Measurements from ENCODE around the gene ARHGAP21.
A peak's percentile ranks its signal among the peaks of the same experiment; 100 is the strongest.

The ARHGAP21 gene

DNA sequence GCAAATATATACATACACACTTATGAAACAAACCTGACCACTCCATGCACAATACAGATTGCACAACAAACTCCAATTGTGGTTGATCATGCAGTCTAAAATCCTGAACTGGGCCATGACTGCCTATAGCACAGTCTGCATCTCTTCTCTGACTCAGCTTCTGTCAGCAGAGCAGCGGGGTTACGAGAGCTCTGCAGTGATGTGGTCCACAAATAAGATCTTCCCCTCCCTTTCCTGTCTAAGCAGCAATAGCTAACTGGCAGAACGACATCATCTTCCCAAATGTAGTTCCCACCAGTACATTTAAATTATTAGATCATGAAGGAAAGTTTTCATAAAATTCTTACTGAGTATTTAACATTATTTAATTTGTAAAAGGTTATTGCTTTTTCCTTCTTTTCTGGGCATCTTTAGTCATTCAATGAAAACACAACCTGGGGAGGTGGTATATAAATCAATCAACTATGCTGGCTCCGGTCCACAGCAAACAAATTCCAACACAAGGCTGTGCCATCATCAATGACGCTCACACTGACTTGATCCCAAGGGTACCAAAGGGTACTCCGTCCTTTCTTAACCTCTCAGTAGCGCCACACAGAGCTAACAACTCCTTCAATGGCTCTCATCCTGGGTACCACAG lies 17.1 kb downstream of the ARHGAP21 start:
- Histone ChIP-seq H3K4me2 (ENCODE audit: low read length) (no peak overlapping the region), H3K4ac (ENCODE audit: low read depth, low read length) (no peak overlapping the region)

DNA sequence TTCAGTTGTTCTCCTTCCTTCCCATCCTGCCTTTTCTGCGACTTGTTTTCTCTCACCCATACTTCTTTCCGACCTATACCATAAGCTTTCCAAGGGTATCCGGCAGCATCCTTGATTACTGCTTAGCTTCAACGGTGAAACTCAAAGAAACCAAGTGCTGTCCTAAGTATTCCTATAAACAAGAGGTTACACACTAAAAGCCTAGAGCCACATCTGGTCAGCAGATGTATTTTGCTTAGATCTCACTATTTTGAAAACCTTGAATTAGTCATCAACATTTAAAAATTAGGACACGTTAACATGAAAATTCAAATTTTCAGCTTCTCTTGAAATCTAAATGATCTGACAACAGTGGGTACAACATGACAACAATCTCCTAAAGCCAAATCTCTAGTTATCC lies 20.0 kb downstream of the ARHGAP21 start:
- Histone ChIP-seq H3K18ac (ENCODE audit: low read length) (no peak overlapping the region), H3K23ac (ENCODE audit: low read length) (no peak overlapping the region), H4K12ac (ENCODE audit: low read depth, low read length) (no peak overlapping the region), H3K4me3 (ENCODE audit: low read depth, low read length) (no peak overlapping the region), H3K9ac (ENCODE audit: low read length) (no peak overlapping the region), H4K8ac (ENCODE audit: low read depth, low read length) (no peak overlapping the region), H4K91ac (ENCODE audit: low read depth, low read length) (no peak overlapping the region), H3K4ac (ENCODE audit: low read depth, low read length) (peak overlapping the region; percentile 88), H3K27ac (ENCODE audit: low read depth, low read length) (no peak overlapping the region), H3K36me3 (ENCODE audit: control insufficient read depth in 1 of 2, insufficient read depth in 2 of 2, low read length in 2 of 2) (peaks cover 0 to 3% of the 10 kb centered on the region in 2 experiments), H2BK120ac (ENCODE audit: insufficient read depth, low read length, poor library complexity) (no peak overlapping the region), H3K79me2 (ENCODE audit: control insufficient read depth, insufficient read depth, low read length, poor library complexity) (peaks cover 13% of the 10 kb centered on the region), H2AFZ (ENCODE audit: insufficient read depth, low read length, poor library complexity) (no peak overlapping the region), H2BK12ac (ENCODE audit: low read length) (no peak overlapping the region), H2BK5ac (ENCODE audit: low read depth, low read length, poor library complexity) (no peak overlapping the region), H3K27me3 (ENCODE audit: insufficient read depth, low read length) (no peaks in the 10 kb centered on the region), H3K4me2 (ENCODE audit: low read length) (no peak overlapping the region), H2AK5ac (ENCODE audit: low read length) (no peak overlapping the region), H3K14ac (ENCODE audit: low read length) (no peak overlapping the region), H3K4me1 (ENCODE audit: control insufficient read depth in 1 of 2, insufficient read depth in 2 of 2, low read length in 2 of 2) (peaks cover 11 to 13% of the 10 kb centered on the region in 2 experiments), H3K79me1 (ENCODE audit: low read length) (peaks cover 4% of the 10 kb centered on the region), H3K9me3 (ENCODE audit: insufficient read depth, low read depth, low read length) (peaks cover 2% of the 10 kb centered on the region)
- no peak for DNase-seq
- no CpG with 5 or more reads among the region's 5 CpGs for WGBS (ENCODE audit: extremely low coverage, insufficient coverage, insufficient read length)

More for the DNA sequence above, 17.1 kb downstream of the ARHGAP21 start:
- Histone ChIP-seq H3K14ac (ENCODE audit: low read length) (no peak overlapping the region), H3K79me2 (ENCODE audit: control insufficient read depth, insufficient read depth, low read length, poor library complexity) (peaks cover 7% of the 10 kb centered on the region), H3K18ac (ENCODE audit: low read length) (no peak overlapping the region), H3K9ac (ENCODE audit: low read length) (no peak overlapping the region), H3K4me3 (ENCODE audit: low read depth, low read length) (no peak overlapping the region), H3K23ac (ENCODE audit: low read length) (no peak overlapping the region), H2AFZ (ENCODE audit: insufficient read depth, low read length, poor library complexity) (no peak overlapping the region), H3K27ac (ENCODE audit: low read depth, low read length) (no peak overlapping the region), H4K8ac (ENCODE audit: low read depth, low read length) (no peak overlapping the region), H3K79me1 (ENCODE audit: low read length) (peaks cover 1% of the 10 kb centered on the region), H4K12ac (ENCODE audit: low read depth, low read length) (no peak overlapping the region), H3K27me3 (ENCODE audit: insufficient read depth, low read length) (no peaks in the 10 kb centered on the region), H3K4me1 (ENCODE audit: control insufficient read depth in 1 of 2, insufficient read depth in 2 of 2, low read length in 2 of 2) (peaks cover 2% of the 10 kb centered on the region in 2 experiments), H2BK12ac (ENCODE audit: low read length) (no peak overlapping the region), H2BK5ac (ENCODE audit: low read depth, low read length, poor library complexity) (no peak overlapping the region), H2AK5ac (ENCODE audit: low read length) (no peak overlapping the region), H4K91ac (ENCODE audit: low read depth, low read length) (no peak overlapping the region), H3K36me3 (ENCODE audit: control insufficient read depth in 1 of 2, insufficient read depth in 2 of 2, low read length in 2 of 2) (no peaks in the 10 kb centered on the region), H3K9me3 (ENCODE audit: insufficient read depth, low read depth, low read length) (no peaks in the 10 kb centered on the region), H2BK120ac (ENCODE audit: insufficient read depth, low read length, poor library complexity) (no peak overlapping the region)
- no CpG with 5 or more reads among the region's 7 CpGs for WGBS (ENCODE audit: extremely low coverage, insufficient coverage, insufficient read length)
- peak; percentile 34 to 44 for DNase-seq

GRCh38 chr10:24701447-24701846 lies 22.2 kb downstream of the ARHGAP21 start:
- no peak overlapping the region for H3K23ac ChIP-seq (ENCODE audit: low read length)
- H3K4me3 ChIP-seq (ENCODE audit: low read depth, low read length), result no peak overlapping the region
- H3K36me3 ChIP-seq (ENCODE audit: control insufficient read depth in 1 of 2, insufficient read depth in 2 of 2, low read length in 2 of 2), result peaks cover 0 to 3% of the 10 kb centered on the region in 2 experiments
- no peak overlapping the region for H3K14ac ChIP-seq (ENCODE audit: low read length)
- H2AFZ ChIP-seq (ENCODE audit: insufficient read depth, low read length, poor library complexity), result no peak overlapping the region
- peak overlapping the region; percentile 86 for H3K4ac ChIP-seq (ENCODE audit: low read depth, low read length)
- H4K8ac ChIP-seq (ENCODE audit: low read depth, low read length), result no peak overlapping the region
- no peak overlapping the region for H2BK120ac ChIP-seq (ENCODE audit: insufficient read depth, low read length, poor library complexity)
- H4K12ac ChIP-seq (ENCODE audit: low read depth, low read length), result no peak overlapping the region
- H3K79me2 ChIP-seq (ENCODE audit: control insufficient read depth, insufficient read depth, low read length, poor library complexity), result peaks cover 13% of the 10 kb centered on the region
- no peak overlapping the region for H2BK12ac ChIP-seq (ENCODE audit: low read length)
- H3K9me3 ChIP-seq (ENCODE audit: insufficient read depth, low read depth, low read length), result peaks cover 2% of the 10 kb centered on the region
- no peak overlapping the region for H3K18ac ChIP-seq (ENCODE audit: low read length)
- no peak overlapping the region for H3K4me2 ChIP-seq (ENCODE audit: low read length)
- no peak overlapping the region for H3K27ac ChIP-seq (ENCODE audit: low read depth, low read length)
- no CpG with 5 or more reads among the region's 3 CpGs for WGBS (ENCODE audit: extremely low coverage, insufficient coverage, insufficient read length)
- peaks cover 10 to 15% of the 10 kb centered on the region in 2 experiments for H3K4me1 ChIP-seq (ENCODE audit: control insufficient read depth in 1 of 2, insufficient read depth in 2 of 2, low read length in 2 of 2)
- peaks cover 4% of the 10 kb centered on the region for H3K79me1 ChIP-seq (ENCODE audit: low read length)
- DNase-seq, result peak in 1 of 2 donors; percentile 14
- no peaks in the 10 kb centered on the region for H3K27me3 ChIP-seq (ENCODE audit: insufficient read depth, low read length)
- H2AK5ac ChIP-seq (ENCODE audit: low read length), result no peak overlapping the region
- no peak overlapping the region for H2BK5ac ChIP-seq (ENCODE audit: low read depth, low read length, poor library complexity)
- no peak overlapping the region for H4K91ac ChIP-seq (ENCODE audit: low read depth, low read length)
- H3K9ac ChIP-seq (ENCODE audit: low read length), result no peak overlapping the region

DNA sequence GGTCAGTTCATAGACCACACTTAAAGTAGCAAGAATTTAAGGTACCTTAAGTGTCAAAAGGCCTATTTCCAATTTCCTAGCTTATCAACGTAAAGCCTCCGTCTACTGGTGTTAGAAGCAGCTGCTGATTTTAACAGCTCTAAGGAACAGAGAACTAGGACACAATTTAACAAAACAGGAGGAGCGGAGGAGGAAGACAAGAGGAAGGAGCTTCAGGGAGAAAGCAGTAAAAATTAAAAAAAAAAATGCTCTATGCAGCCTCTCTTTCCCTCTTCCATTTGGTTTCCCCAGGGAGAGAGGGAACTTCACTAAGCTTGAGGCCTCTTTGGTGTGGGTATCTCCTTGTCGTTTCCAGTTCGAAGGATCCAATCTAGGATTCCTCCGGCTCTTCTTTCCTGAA lies 22.7 kb downstream of the ARHGAP21 start:
- Histone ChIP-seq H3K14ac (ENCODE audit: low read length) (no peak overlapping the region), H3K9me3 (ENCODE audit: insufficient read depth, low read depth, low read length) (peaks cover 2% of the 10 kb centered on the region), H4K8ac (ENCODE audit: low read depth, low read length) (no peak overlapping the region), H3K18ac (ENCODE audit: low read length) (no peak overlapping the region), H3K4me2 (ENCODE audit: low read length) (no peak overlapping the region), H2AK5ac (ENCODE audit: low read length) (no peak overlapping the region), H3K9ac (ENCODE audit: low read length) (no peak overlapping the region), H4K91ac (ENCODE audit: low read depth, low read length) (no peak overlapping the region), H2BK12ac (ENCODE audit: low read length) (no peak overlapping the region), H3K27me3 (ENCODE audit: insufficient read depth, low read length) (no peaks in the 10 kb centered on the region), H2AFZ (ENCODE audit: insufficient read depth, low read length, poor library complexity) (no peak overlapping the region), H2BK120ac (ENCODE audit: insufficient read depth, low read length, poor library complexity) (no peak overlapping the region), H3K36me3 (ENCODE audit: control insufficient read depth in 1 of 2, insufficient read depth in 2 of 2, low read length in 2 of 2) (peaks cover 0 to 3% of the 10 kb centered on the region in 2 experiments), H3K23ac (ENCODE audit: low read length) (no peak overlapping the region), H4K12ac (ENCODE audit: low read depth, low read length) (no peak overlapping the region), H3K4me3 (ENCODE audit: low read depth, low read length) (no peak overlapping the region), H3K4ac (ENCODE audit: low read depth, low read length) (peak overlapping the region; percentile 79), H3K79me2 (ENCODE audit: control insufficient read depth, insufficient read depth, low read length, poor library complexity) (peaks cover 14% of the 10 kb centered on the region), H3K79me1 (ENCODE audit: low read length) (peaks cover 5% of the 10 kb centered on the region), H3K4me1 (ENCODE audit: control insufficient read depth in 1 of 2, insufficient read depth in 2 of 2, low read length in 2 of 2) (peaks cover 10 to 19% of the 10 kb centered on the region in 2 experiments), H2BK5ac (ENCODE audit: low read depth, low read length, poor library complexity) (peak overlapping the region; percentile 47), H3K27ac (ENCODE audit: low read depth, low read length) (no peak overlapping the region)
- no peak for DNase-seq
- WGBS (ENCODE audit: extremely low coverage, insufficient coverage, insufficient read length), result no CpG with 5 or more reads among the region's 6 CpGs
